ENCODE measurements around the gene PFKFB2. TPM values are rescaled to one million over a fixed set of nuclear protein-coding genes. Genes with fewer than 3 reads are reported as not detected.
A peak's percentile ranks its signal among the peaks of the same experiment; 100 is the strongest.

Gene PFKFB2
- polyA plus RNA-seq, result 2.2 TPM

- Mint-ChIP-seq H3K36me3 (peaks cover 3% of the 10 kb centered on the region), H3K4me1 (peaks cover 38 to 45% (median 43%) of the 10 kb centered on the region in 3 donors), H3K27me3 (no peaks in the 10 kb centered on the region), H3K4me3 (peak within 1 kb of the TSS; percentile 96 to 99 (median 99)), H3K27ac (peak within 1 kb of the TSS; percentile 98 to 99 (median 99)), H3K9me3 (no peaks in the 10 kb centered on the region)
These were observed at the start of gene PFKFB2 for GRCh38 chr1:207052911-207053769. PFKFB2 (plus strand) TSS chr1:207053275; CDS start chr1:207054718, 1,443 bp downstream.

DNA sequence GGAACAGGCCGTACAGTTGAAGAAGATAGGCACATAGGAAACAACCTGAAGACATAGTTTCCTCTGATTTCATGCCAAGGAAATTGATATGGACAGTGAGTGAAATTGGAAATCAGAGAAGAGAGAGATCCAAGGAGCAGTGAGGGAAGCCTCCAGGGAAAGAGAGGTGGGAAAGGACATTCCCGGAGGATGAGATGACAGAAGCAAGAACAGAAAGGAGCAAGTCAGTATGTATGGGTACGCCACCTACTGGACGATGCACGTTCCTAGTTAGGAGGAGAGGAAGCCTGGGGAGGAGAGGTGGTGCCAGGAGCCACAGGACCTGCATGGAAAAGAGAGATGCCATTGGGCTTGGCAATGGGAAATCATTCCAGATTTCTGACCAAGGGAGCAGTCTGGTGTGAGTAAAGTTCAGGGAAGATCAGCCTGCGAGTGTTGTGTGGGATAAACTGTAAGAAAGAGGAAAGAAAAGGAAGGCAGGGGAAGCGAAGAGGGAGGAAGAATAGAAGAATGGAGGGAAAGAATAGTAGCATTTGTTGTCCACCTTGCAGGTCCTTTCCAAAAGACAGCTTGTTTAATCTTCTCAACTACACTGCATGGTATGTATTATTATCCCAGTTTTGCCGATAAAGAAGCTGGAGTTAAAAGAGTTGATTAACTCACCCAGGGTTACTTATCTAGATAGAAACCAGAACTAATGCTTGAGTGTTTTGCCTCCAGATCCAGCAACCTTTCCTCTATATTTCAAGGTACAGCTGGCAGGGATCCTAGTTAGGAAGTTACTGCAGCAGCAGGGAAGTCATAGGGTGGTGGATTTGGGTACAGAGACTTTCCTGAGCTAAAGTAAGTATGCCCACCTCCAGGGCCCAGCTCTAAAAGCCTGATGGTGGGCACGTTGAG is 47.9 kb upstream of the PFKFB2 start:
- peaks cover 0 to 5% (median 0%) of the 10 kb centered on the region in 3 donors for H3K4me1 Mint-ChIP-seq
- no peaks in the 10 kb centered on the region for H3K36me3 Mint-ChIP-seq
- no peak overlapping the region for H3K27ac Mint-ChIP-seq
- peaks cover 19% of the 10 kb centered on the region for H3K27me3 Mint-ChIP-seq
- H3K9me3 Mint-ChIP-seq, result no peaks in the 10 kb centered on the region
- no peak overlapping the region for H3K4me3 Mint-ChIP-seq

GRCh38 chr1:207006083-207006482 is 47.0 kb upstream of the PFKFB2 start:
- H3K9me3 Mint-ChIP-seq, result no peaks in the 10 kb centered on the region
- H3K36me3 Mint-ChIP-seq, result no peaks in the 10 kb centered on the region
- peaks cover 19% of the 10 kb centered on the region for H3K27me3 Mint-ChIP-seq
- peaks cover 0 to 5% (median 0%) of the 10 kb centered on the region in 3 donors for H3K4me1 Mint-ChIP-seq
- no peak overlapping the region for H3K4me3 Mint-ChIP-seq
- H3K27ac Mint-ChIP-seq, result no peak overlapping the region

DNA sequence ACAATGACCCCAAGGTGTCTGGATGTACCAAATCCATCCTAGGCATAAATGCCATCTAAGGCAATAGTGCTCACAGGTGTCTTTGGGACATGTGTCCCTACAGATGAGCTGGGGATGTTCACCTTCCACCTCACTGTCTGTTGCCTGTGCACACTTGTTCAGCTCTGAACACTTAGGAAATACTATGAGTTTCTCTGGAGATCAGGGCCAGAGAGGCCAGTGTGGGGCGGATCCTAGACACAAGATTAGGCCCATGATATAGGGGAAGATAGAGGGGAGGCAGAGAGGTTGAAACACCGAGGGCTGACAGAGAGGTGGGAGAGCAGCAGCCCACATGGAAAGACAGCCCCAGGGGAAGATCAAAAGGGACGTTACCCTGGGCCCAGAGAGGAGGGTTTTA is 46.2 kb upstream of the PFKFB2 start:
- H3K4me3 Mint-ChIP-seq, result no peak overlapping the region
- H3K27ac Mint-ChIP-seq, result no peak overlapping the region
- no peaks in the 10 kb centered on the region for H3K9me3 Mint-ChIP-seq
- H3K27me3 Mint-ChIP-seq, result peaks cover 19% of the 10 kb centered on the region
- H3K36me3 Mint-ChIP-seq, result no peaks in the 10 kb centered on the region
- peaks cover 0 to 5% (median 0%) of the 10 kb centered on the region in 3 donors for H3K4me1 Mint-ChIP-seq

DNA sequence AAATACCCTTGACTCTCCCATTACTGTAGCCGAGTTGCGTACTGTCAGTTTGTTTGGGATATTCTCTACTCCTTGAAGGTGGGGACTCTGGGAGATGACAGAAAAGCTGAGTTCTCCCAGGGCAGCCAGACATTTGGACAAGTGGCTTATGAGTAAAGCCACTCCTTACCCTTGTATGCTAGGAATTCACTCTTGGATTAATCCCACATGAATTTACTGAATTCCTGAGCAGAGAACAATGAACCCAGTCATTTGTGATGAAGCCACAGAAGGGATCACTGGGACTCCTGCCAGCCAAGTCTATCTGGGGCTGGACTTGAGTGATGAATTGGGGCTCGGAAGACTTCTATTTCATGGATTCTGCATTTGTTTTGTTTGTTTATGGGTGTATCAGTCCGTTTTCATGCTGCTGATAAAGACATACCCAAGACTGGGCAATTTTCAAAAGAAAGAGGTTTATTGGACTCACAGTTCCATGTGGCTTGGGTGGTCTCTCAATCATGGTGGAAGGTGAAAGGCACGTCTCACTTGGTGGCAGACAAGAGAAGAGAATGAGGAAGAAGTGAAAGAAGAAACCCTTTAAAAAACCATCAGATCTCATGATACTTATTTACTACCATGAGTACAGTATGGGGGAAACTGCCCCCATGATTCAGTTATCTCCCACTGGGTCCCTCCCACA is 45.6 kb upstream of the PFKFB2 start:
- peaks cover 0 to 5% (median 0%) of the 10 kb centered on the region in 3 donors for H3K4me1 Mint-ChIP-seq
- H3K36me3 Mint-ChIP-seq, result no peaks in the 10 kb centered on the region
- no peaks in the 10 kb centered on the region for H3K9me3 Mint-ChIP-seq
- peaks cover 19% of the 10 kb centered on the region for H3K27me3 Mint-ChIP-seq
- H3K4me3 Mint-ChIP-seq, result no peak overlapping the region
- H3K27ac Mint-ChIP-seq, result no peak overlapping the region

DNA sequence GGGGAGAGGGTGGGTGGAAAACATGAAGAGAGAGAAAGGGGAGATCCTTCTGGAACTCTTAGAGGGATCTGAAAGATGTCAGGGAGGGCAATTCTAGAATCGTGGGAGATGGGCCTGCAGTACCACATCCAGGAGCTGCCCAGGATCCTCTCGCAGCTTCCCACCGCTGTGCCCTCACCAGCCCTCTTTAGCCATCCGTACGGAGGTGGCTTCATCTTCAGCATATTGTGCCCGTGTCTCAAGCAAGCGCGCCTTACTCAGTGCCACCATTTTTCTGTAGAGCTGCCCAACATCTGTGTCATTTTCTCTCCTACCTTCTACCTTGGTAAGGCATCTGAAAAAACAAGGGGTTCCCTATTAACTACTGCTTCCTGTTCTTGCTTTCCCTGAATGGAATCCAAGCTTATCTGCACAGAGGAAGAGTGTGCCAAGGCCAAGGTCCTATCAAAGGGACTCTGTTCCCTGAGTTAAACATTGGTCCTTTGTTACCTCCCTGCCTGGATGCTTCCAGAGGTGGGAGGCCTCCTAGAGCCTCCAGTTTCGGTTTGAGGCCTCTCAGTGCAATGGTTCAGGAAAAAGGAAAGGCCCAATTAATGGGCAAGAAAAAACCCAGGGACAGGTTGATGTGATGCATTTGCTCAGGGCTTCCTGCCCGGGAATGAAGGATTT is 43.8 kb upstream of the PFKFB2 start:
- H3K4me3 Mint-ChIP-seq, result no peak overlapping the region
- no peaks in the 10 kb centered on the region for H3K9me3 Mint-ChIP-seq
- H3K36me3 Mint-ChIP-seq, result no peaks in the 10 kb centered on the region
- H3K4me1 Mint-ChIP-seq, result peaks cover 0 to 5% (median 0%) of the 10 kb centered on the region in 3 donors
- no peak overlapping the region for H3K27ac Mint-ChIP-seq
- peaks cover 24% of the 10 kb centered on the region for H3K27me3 Mint-ChIP-seq

DNA sequence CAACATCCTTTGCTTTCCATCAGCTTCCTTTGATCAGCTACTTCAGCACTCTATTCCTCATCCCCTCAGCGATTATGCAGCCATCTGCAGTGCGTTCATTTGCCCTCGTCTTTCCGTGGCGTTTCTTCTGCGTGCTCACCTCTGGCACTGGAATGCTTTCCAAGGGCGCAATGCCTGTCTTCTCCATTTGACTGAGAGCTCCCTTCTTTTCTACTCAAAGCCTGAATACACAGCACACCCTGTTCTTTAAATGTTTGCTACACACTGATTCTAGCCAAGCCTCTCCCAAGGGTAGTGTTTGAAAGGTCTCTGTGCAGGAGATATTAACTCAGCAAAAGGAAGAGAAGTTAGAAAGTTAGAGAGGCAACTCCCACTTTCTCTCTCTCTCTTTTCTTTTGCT is 43.1 kb upstream of the PFKFB2 start:
- Mint-ChIP-seq H3K4me3 (no peak overlapping the region), H3K27ac (no peak overlapping the region), H3K27me3 (peaks cover 26% of the 10 kb centered on the region), H3K9me3 (no peaks in the 10 kb centered on the region), H3K4me1 (peaks cover 0 to 3% (median 0%) of the 10 kb centered on the region in 3 donors), H3K36me3 (no peaks in the 10 kb centered on the region)

GRCh38 chr1:207010726-207011125 is 42.3 kb upstream of the PFKFB2 start:
- Mint-ChIP-seq H3K9me3 (no peaks in the 10 kb centered on the region), H3K27ac (no peak overlapping the region), H3K4me1 (no peaks in the 10 kb centered on the region), H3K4me3 (no peak overlapping the region), H3K36me3 (no peaks in the 10 kb centered on the region), H3K27me3 (peaks cover 27% of the 10 kb centered on the region)

GRCh38 chr1:207013321-207014085 is 39.6 kb upstream of the PFKFB2 start:
- Mint-ChIP-seq H3K27me3 (peaks cover 14% of the 10 kb centered on the region), H3K27ac (no peak overlapping the region), H3K9me3 (no peaks in the 10 kb centered on the region), H3K4me1 (no peaks in the 10 kb centered on the region), H3K4me3 (no peak overlapping the region), H3K36me3 (no peaks in the 10 kb centered on the region)

GRCh38 chr1:207014728-207015127 is 38.3 kb upstream of the PFKFB2 start:
- no peak overlapping the region for H3K27ac Mint-ChIP-seq
- no peaks in the 10 kb centered on the region for H3K36me3 Mint-ChIP-seq
- H3K4me3 Mint-ChIP-seq, result no peak overlapping the region
- no peaks in the 10 kb centered on the region for H3K4me1 Mint-ChIP-seq
- peaks cover 11% of the 10 kb centered on the region for H3K27me3 Mint-ChIP-seq
- no peaks in the 10 kb centered on the region for H3K9me3 Mint-ChIP-seq

DNA sequence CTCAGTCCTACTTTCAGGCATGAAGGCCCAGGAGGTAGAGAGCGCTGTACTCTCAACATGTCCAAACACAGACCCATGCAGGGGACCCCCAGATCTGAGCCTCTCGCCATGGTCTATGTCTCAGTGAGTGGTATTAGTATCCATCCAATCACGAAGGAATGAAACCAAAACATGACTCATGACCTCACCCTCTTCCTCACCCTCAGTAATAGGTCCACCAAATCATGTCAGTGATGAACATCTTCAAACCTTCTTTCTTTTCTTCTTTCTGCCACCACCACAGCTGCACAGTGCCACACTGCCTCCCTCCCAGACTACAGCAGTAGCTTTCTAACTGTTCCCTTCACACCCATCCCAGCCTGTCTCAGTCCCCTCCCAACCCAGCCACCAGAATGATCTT is 37.3 kb upstream of the PFKFB2 start:
- Mint-ChIP-seq H3K27me3 (peaks cover 11% of the 10 kb centered on the region), H3K27ac (no peak overlapping the region), H3K4me3 (no peak overlapping the region), H3K36me3 (no peaks in the 10 kb centered on the region), H3K4me1 (no peaks in the 10 kb centered on the region), H3K9me3 (no peaks in the 10 kb centered on the region)

- H3K4me1 Mint-ChIP-seq, result no peaks in the 10 kb centered on the region
- H3K27ac Mint-ChIP-seq, result no peak overlapping the region
- peaks cover 11% of the 10 kb centered on the region for H3K27me3 Mint-ChIP-seq
- H3K4me3 Mint-ChIP-seq, result no peak overlapping the region
- H3K36me3 Mint-ChIP-seq, result no peaks in the 10 kb centered on the region
- H3K9me3 Mint-ChIP-seq, result no peaks in the 10 kb centered on the region
These were observed 35.2 kb upstream of the PFKFB2 start for GRCh38 chr1:207017615-207018559.

DNA sequence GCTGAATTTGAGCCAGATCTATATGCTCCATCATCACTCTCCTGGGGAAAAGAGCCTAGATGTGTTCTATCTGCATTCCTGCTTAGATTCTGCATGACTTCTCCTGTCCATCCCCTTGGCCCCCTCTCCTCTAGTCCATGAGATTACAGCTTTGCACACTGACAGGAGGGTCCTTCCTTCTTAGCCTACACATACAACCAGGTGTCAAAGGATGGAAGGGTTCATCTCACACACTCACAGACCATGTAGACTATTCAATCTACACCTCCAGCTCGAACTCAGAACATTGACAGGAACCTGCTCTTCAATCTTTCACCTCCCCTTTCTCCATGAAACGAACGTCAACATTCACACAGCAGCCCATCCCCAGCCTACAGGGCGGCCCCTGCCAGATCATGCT is 34.4 kb upstream of the PFKFB2 start:
- H3K4me1 Mint-ChIP-seq, result no peaks in the 10 kb centered on the region
- no peak overlapping the region for H3K27ac Mint-ChIP-seq
- H3K36me3 Mint-ChIP-seq, result no peaks in the 10 kb centered on the region
- H3K27me3 Mint-ChIP-seq, result peaks cover 6% of the 10 kb centered on the region
- no peaks in the 10 kb centered on the region for H3K9me3 Mint-ChIP-seq
- H3K4me3 Mint-ChIP-seq, result no peak overlapping the region

All from IgD-negative memory B cell (primary cell).